Chondrocyte (in vitro differentiated cells): ENCODE results near the gene CELF2. TPM values are rescaled to one million over a fixed set of nuclear protein-coding genes. Genes with fewer than 3 reads are reported as not detected.

Experiments used
- DNase-seq: peaks from one replicate; pipeline ENCODE4 v3.0.0; 2021; ENCODE audit warnings: mixed read lengths, low spot score
- H3K27ac Mint-ChIP-seq: one replicate; pipeline ENCODE4 v1.8.0; 2021; ENCODE audit warnings: mild to moderate bottlenecking, moderate library complexity, mixed read lengths; ENCODE audit not compliant: unreplicated experiment
- H3K27me3 Mint-ChIP-seq: 2 replicates; pipeline ENCODE4 v1.8.0; 2021; ENCODE audit warnings: low read depth, mixed read lengths
- H3K36me3 Mint-ChIP-seq: 2 replicates; pipeline ENCODE4 v1.8.0; 2021; ENCODE audit warnings: low read depth, mixed read lengths
- H3K4me1 Mint-ChIP-seq: 2 replicates; pipeline ENCODE4 v1.8.0; 2021; ENCODE audit warnings: low read depth, mild to moderate bottlenecking, mixed read lengths
- H3K4me3 Mint-ChIP-seq: one replicate; pipeline ENCODE4 v1.8.0; 2021; ENCODE audit warnings: mild to moderate bottlenecking, moderate library complexity, mixed read lengths; ENCODE audit not compliant: unreplicated experiment
- H3K9me3 Mint-ChIP-seq: 2 replicates; pipeline ENCODE4 v1.8.0; 2021; ENCODE audit warnings: low read depth, mixed read lengths
- total RNA-seq: library from RNA; stranded (reverse); gene quantifications from 3 replicates; pipeline ENCODE4 v1.2.1, GENCODE V29; 2021
- TF ChIP-seq, protein P1 (sequence below): fragments of 200-600 bp; sonication (generic); IDR thresholded peaks from 2 replicates; pipeline ENCODE4 v1.5.0; 2021; ENCODE audit warnings: antibody characterized with exemption, mild to moderate bottlenecking, moderate library complexity

The CELF2 gene
- total RNA-seq, 1 donor from 2014 or later = 44.3 TPM

DNA sequence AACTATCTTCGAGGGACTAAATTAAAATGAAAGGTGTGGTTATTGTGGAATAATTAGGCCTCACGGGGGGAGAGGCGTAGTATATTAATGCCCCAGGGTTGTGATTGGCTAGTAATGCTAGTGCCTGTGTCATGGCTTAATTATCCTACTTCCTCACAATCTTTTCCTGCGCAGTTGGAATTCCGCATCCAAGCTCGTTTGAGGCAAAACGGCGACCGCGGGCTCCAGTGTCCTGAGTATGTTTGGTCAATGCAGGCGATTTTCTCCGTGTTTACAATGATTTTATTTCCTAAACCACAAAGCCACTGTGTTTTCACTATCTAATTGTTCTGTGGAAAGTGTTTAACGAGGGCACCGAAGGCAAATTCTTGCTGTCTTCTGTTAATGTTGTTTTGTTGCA, 282.9 kb downstream of the CELF2 start:
- no peak overlapping the region for H3K27ac Mint-ChIP-seq
- peaks cover 6% of the 10 kb centered on the region for H3K9me3 Mint-ChIP-seq
- peaks cover 19% of the 10 kb centered on the region for H3K36me3 Mint-ChIP-seq
- H3K4me3 Mint-ChIP-seq = no peak overlapping the region
- TF ChIP-seq, protein P1, sequence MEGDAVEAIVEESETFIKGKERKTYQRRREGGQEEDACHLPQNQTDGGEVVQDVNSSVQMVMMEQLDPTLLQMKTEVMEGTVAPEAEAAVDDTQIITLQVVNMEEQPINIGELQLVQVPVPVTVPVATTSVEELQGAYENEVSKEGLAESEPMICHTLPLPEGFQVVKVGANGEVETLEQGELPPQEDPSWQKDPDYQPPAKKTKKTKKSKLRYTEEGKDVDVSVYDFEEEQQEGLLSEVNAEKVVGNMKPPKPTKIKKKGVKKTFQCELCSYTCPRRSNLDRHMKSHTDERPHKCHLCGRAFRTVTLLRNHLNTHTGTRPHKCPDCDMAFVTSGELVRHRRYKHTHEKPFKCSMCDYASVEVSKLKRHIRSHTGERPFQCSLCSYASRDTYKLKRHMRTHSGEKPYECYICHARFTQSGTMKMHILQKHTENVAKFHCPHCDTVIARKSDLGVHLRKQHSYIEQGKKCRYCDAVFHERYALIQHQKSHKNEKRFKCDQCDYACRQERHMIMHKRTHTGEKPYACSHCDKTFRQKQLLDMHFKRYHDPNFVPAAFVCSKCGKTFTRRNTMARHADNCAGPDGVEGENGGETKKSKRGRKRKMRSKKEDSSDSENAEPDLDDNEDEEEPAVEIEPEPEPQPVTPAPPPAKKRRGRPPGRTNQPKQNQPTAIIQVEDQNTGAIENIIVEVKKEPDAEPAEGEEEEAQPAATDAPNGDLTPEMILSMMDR = no peak
- no peaks in the 10 kb centered on the region for H3K27me3 Mint-ChIP-seq
- DNase-seq = no peak
- H3K4me1 Mint-ChIP-seq = no peaks in the 10 kb centered on the region

DNA sequence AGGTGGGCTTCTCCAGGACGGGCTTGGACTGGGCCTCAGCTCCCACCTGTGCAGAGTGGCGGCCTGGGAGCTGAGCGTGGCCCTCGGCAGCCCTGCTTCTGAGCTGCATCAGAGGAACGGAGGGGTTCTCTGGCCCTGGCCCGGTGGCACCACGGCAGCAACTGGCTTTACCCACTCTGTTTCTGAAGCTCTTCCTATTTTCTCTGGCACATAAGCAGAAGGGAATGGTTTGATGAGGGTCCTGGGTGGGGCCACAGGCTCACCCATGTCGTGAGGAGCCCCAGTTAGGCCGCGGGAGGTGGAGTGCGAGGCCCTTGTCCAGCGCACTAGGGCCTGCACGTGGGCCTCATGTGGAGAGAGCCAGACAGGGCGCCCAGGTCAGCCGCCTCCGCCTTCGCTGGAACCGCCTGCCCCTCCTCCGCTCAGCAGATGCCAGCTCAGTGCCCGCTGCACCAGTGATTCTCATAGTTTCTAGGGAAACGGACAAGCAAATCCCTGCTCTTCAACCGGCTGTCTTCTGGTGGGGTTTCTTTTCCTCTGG, 284.0 kb downstream of the CELF2 start:
- H3K27me3 Mint-ChIP-seq = no peaks in the 10 kb centered on the region
- H3K4me3 Mint-ChIP-seq = no peak overlapping the region
- DNase-seq = no peak
- H3K36me3 Mint-ChIP-seq = peaks cover 19% of the 10 kb centered on the region
- TF ChIP-seq, protein P1 = no peak
- H3K9me3 Mint-ChIP-seq = peaks cover 6% of the 10 kb centered on the region
- H3K27ac Mint-ChIP-seq = no peak overlapping the region
- no peaks in the 10 kb centered on the region for H3K4me1 Mint-ChIP-seq

DNA sequence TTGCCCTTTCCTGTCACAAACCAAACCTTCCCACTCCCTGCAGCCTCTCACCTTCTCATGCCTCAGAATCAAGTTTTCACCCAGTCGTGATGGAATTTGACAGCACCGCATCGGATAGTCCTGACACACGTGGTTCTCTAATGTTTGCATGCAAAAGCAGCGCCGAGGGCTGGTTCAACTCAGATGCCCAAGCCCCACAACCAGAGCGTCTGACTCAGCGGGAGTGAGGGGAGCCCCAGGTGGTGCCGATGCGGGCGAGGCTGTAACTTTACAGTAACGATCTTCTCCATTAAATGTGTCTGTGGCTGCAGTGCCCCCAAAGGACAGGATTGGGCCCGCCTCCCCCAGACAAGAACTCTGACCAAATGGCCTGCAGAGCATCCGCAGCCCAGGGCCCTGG, 284.5 kb downstream of the CELF2 start:
- no peak overlapping the region for H3K4me3 Mint-ChIP-seq
- H3K27ac Mint-ChIP-seq = no peak overlapping the region
- no peak for DNase-seq
- peaks cover 6% of the 10 kb centered on the region for H3K9me3 Mint-ChIP-seq
- H3K27me3 Mint-ChIP-seq = no peaks in the 10 kb centered on the region
- peaks cover 20% of the 10 kb centered on the region for H3K36me3 Mint-ChIP-seq
- no peaks in the 10 kb centered on the region for H3K4me1 Mint-ChIP-seq
- TF ChIP-seq, protein P1 = no peak

DNA sequence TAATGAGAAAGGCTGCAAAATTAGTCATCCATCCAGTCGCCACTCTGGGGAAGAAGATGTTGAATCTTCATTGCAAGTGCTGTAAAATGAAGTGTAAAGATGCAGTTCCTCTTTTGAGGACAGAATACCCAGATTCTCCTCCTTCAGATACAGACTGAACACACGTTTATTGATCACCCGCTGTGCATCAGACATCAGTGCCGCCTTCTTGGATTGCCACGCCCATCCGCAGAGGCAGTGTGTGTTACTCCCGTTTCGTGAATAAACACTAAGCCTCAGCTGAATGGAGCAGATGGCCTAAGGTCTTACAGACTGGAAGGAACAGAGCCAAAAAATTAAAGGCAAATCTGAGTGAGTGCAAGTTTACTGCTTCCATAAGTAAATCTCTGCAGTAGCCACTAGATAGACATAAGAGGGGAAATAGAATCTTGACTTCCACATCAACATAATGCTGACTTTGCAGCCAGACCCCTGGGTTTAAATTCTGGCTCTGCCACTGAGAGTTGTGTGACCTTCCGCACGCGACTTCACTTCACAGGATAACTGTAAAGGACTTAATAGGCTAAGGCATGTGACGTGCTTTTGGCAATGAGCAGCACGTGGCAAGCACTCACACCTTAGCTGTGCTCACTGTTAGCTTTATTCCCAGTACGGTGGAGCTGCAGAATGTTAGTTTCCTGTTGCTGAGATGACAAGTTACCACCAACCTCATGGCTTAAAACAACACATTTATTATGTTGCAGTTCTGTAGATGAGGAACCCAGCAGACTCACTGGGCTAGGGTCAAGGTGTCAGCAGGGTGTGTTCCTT, 285.9 kb downstream of the CELF2 start:
- H3K9me3 Mint-ChIP-seq = peaks cover 17% of the 10 kb centered on the region
- H3K27ac Mint-ChIP-seq = no peak overlapping the region
- no peaks in the 10 kb centered on the region for H3K27me3 Mint-ChIP-seq
- H3K4me3 Mint-ChIP-seq = no peak overlapping the region
- no peak for DNase-seq
- no peaks in the 10 kb centered on the region for H3K4me1 Mint-ChIP-seq
- peaks cover 30% of the 10 kb centered on the region for H3K36me3 Mint-ChIP-seq
- TF ChIP-seq, protein P1 = no peak

DNA sequence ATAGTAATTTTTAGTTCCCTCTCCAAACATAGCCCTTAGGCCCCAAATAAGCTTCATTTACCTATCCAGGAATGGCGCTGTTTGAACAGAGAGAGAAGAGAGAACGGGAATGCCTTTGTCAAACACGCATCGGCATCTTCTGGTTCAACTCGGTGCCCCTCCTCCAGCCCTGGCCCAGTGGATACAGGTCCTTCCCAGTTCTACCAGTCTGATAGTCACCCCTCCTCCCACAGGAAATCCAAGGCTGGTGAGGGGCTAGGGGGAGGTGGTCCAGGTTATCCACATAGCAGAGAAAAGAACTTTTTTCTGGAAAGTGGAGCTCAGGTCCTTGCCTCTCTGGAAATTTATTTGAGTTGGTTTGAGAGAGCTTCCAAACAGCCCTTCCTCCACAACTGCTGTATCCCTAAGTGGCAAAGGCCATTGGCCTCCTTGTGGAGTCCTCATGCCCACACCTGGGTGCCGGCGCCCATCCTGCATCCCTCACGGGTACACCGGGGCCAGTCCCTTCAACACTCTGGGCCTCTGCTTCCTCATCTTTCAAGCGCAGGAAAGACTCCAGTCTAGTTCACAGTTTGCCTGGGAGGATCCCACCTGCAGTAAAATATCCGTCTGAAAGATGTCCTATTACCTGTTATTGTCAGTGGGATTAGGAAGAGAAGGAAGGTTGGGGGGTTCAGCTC, 287.4 kb downstream of the CELF2 start:
- peaks cover 32% of the 10 kb centered on the region for H3K36me3 Mint-ChIP-seq
- no peaks in the 10 kb centered on the region for H3K4me1 Mint-ChIP-seq

More for the DNA sequence above, 287.4 kb downstream of the CELF2 start:
- no peak for DNase-seq
- Mint-ChIP-seq H3K4me3 (no peak overlapping the region), H3K27me3 (no peaks in the 10 kb centered on the region), H3K27ac (no peak overlapping the region), H3K9me3 (peaks cover 26% of the 10 kb centered on the region)
- TF ChIP-seq, protein P1 = no peak
